Astrocyte of the spinal cord (primary cell): ENCODE measurements around the gene RNU4-1.
"Not testable (repeated sequence)": the region's sequence is repeated elsewhere in the genome, so short reads cannot be mapped to it uniquely, and the experiment has no call there.

Source experiments
- DNase-seq: peaks from one replicate; pipeline ENCODE4 v3.0.0; 2011; ENCODE audit warnings: low read depth, low spot score
- H3K4me3 ChIP-seq: 2 replicates; pipeline ENCODE4 v1.5.1; 2011; ENCODE audit warnings: low read depth, mild to moderate bottlenecking, low read length, moderate library complexity
- in situ Hi-C: cut with HindIII; loops from 2 replicates; pipeline ENCODE4 v1.10.0; 2017; ENCODE audit warnings: low sequenced_read_pairs
- TF ChIP-seq, protein P1 (sequence below): IDR thresholded peaks from 2 replicates; pipeline ENCODE4 v1.5.1; 2012; ENCODE audit warnings: low read depth, mild to moderate bottlenecking, low read length, inconsistent platforms

RNU4-1 gene

DNA sequence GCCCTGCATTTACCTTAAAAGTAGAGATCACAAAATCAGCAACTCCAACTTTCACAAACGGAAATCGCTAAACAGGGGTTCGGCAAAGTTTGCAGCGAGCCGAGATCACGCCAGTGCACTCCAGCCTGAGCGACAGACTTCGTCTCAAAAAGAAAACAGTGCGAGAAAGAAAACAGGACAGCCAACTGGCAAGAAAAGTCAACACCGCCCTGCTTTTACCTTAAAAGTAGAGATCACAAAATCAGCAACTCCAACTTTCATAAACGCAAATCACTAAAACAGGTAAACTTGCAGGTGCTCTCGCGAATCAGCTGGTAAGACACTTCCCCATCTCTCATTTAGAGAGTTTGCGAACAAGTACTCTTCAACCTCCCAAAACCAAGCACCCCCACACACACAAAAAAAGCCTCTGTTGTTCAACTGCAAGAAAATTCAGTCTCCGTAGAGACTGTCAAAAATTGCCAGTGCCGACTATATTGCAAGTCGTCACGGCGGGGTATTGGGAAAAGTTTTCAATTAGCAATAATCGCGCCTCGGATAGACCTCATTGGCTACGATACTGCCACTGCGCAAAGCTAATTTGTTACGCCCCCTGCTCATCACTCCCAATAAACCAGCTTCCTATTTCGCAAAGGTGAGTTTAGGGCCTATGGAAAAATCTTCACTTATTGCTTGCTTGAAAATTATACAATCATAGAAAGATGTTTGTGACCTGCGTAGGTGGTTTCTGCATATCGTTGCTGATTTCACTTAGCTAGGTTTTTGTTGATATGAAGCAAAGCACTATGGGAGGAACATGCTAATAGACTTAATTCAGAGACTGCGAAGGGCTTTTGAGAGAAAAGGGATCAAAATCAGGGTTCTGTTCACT lies at the start of gene RNU4-1:
Gene RNU4-1, minus strand, starts transcription at position 577 of the 871 bp plus-strand sequence.
- peak; percentile 97 for DNase-seq
- in situ Hi-C loops, result no loop called here
- TF ChIP-seq, protein P1, sequence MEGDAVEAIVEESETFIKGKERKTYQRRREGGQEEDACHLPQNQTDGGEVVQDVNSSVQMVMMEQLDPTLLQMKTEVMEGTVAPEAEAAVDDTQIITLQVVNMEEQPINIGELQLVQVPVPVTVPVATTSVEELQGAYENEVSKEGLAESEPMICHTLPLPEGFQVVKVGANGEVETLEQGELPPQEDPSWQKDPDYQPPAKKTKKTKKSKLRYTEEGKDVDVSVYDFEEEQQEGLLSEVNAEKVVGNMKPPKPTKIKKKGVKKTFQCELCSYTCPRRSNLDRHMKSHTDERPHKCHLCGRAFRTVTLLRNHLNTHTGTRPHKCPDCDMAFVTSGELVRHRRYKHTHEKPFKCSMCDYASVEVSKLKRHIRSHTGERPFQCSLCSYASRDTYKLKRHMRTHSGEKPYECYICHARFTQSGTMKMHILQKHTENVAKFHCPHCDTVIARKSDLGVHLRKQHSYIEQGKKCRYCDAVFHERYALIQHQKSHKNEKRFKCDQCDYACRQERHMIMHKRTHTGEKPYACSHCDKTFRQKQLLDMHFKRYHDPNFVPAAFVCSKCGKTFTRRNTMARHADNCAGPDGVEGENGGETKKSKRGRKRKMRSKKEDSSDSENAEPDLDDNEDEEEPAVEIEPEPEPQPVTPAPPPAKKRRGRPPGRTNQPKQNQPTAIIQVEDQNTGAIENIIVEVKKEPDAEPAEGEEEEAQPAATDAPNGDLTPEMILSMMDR, result no peak

DNA sequence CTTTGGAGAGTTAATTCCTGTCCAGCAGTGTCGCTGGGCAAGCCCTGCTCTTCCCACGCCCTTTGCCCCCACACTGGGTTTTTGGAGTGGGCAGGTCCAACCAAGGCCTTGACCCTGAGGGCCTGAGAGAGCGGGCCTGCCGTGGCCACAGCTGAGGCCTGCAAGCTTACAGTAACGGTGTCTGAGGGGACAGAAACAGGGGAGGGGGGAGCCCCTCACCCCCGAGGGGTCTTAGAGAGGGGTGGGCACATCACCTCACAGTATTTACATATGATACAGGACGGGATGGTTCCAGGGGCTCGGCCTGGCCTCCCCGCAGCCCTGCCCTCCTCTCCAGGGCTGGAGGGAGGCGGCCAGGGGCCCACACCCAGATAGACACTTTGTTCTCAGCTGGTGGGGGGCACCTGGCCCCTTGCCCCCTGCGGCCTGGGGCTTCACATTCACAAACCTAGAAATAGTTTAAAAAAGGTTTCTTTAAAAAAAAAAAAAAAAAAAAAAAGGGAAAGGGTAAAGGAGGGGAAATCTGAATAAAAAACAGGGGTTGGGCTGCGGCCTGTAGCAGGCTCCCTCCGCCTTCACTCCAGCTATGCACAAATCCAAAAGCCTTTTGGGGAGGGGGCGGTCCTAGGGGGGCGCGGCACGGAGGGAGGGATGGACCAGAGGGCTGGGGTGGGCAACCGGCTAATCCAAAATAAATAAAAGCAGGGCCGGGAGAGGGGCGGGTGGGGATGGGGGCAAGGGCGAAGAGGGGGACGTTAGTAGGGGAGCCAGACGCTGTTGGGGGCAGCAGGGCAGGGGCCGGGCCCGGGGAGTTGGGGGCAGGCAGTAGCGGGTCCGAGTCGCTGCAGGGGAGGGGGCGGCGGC lies 49.4 kb upstream of the RNU4-1 start:
- TF ChIP-seq, protein P1, result no peak
- in situ Hi-C loops, result no loop called here
- DNase-seq, result no peak
- H3K4me3 ChIP-seq, result no peak overlapping the region

More for the DNA sequence above, at the start of gene RNU4-1:
- H3K4me3 ChIP-seq, result peak within 1 kb of the TSS; percentile 56

DNA sequence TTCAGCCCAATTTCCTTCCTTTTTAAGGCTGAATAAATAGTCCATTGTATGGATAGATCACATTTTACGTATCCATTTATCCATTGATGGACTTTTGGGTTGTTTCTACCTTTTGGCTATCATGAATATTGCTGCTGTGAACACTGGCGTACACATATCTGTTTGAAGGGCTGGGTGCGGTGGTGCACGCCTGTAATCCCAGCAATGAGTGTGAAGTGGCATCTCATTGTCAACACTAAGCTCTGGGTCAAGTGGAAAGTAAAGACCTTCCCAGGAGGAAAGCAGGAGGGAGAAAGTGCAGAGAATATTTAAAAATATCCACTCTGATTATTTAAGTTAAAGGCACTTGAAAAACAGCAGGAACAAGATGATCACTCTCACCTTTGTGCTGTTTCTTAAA lies 46.2 kb upstream of the RNU4-1 start:
- TF ChIP-seq, protein P1, result no peak
- in situ Hi-C loops, result no loop called here
- no peak for DNase-seq
- no peak overlapping the region for H3K4me3 ChIP-seq

DNA sequence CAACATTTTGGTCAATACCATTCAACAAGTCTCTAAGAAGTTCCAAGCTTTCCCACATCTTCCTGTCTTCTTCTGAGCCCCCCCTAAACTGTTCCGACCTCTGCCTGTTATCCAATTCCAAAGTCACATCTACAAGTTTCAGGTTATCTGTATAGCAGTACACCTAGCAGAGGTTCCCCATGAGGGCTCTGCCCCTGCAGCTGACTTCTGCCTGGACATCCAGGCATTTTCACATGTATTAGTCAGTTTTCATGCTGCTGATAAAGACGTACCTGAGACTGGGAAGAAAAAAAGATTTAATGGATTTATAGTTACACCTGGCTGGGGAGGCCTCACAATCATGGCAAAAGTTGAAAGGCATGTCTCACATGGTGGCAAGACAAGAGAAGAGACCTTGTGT lies 44.7 kb upstream of the RNU4-1 start:
- TF ChIP-seq, protein P1, result no peak
- no peak overlapping the region for H3K4me3 ChIP-seq
- in situ Hi-C loops, result no loop called here
- DNase-seq, result no peak

DNA sequence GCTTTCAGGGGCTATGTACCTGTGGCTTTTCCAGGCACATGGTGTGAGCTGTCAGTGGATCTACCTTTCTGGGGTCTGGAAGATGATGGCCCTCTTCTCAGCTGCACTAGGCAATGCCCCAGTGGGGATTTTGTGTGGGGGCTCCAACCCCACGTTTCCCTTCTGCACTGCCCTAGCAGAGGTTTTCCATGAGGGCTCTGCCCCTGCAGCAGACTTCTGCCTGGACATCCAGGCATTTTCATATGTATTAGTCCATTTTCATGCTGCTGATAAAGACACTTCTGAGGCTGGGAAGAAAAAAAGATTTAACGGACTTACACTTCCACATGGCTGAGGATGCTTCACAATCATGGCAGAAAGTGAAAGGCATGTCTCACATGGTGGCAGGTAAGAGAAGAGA lies 43.4 kb upstream of the RNU4-1 start:
- in situ Hi-C loops, result not testable (repeated sequence)

DNA sequence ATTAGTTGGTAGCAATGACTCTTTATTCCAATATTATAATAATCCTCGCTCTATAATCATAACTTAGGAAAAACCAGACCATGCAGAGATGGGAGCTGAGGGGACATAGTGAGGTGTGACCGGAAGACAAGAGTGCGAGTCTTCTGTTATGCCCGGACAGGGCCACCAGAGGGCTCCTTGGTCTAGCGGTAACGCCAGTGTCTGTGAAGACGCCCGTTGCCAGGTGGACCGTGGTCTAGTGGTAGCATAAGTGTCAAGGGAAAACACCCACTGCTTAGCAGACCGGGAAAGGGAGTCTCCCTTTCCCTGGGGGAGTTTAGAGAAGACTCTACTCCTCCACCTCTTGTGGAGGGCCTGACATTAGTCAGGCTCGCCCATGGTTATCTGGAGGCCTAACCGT lies 42.4 kb upstream of the RNU4-1 start:
- H3K4me3 ChIP-seq, in situ Hi-C loops: not testable (repeated sequence)
- TF ChIP-seq, protein P1, result peak; percentile 76
- DNase-seq, result peak; percentile 32

More for the DNA sequence above, 43.4 kb upstream of the RNU4-1 start:
- H3K4me3 ChIP-seq, DNase-seq: not testable (repeated sequence)

DNA sequence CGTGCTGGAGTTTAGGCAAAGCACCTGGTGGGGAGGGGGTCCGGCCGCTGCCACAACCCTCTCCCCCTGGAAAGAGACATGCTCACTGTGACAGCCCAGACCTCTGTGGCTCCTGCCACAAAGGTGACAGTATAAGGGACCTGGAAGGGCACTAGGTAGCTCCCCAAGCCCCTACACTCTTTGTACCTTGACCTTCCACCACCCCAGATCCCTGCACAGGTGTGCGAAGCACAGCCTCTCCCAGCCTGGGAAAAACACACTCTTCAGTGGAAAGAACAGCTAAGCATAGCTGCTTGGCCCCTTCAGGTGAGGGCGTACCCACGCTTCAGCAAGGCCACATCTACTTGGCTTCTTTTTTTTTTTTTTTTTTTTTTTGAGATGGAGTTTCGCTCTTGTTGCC lies 39.5 kb upstream of the RNU4-1 start:
- TF ChIP-seq, protein P1, result no peak
- no peak for DNase-seq
- in situ Hi-C loops, result no loop called here
- no peak overlapping the region for H3K4me3 ChIP-seq
